ENCODE data around the gene NOL9.

- TF ChIP-seq CTCF (IDR thresholded peaks at IDR 0.05; ENCODE audit: low read length) (no peak), EZH2 (IDR thresholded peaks at IDR 0.05; ENCODE audit: borderline replicate concordance, low read length) (no peak)
Measured at GRCh38 chr1:6517435-6517851, 36.9 kb downstream of the NOL9 start.

Measured in OCI-LY1 (cell line).